ENCODE results near the gene ADD1. TPM values are rescaled to one million over a fixed set of nuclear protein-coding genes. Genes with fewer than 3 reads are reported as not detected.

ADD1 gene
- total and polyA plus RNA-seq, 2 of the 13 experiments (the other 11 are each of a cell fraction or from before 2014, with no cell fraction given) = 73.9 to 122 TPM

DNA sequence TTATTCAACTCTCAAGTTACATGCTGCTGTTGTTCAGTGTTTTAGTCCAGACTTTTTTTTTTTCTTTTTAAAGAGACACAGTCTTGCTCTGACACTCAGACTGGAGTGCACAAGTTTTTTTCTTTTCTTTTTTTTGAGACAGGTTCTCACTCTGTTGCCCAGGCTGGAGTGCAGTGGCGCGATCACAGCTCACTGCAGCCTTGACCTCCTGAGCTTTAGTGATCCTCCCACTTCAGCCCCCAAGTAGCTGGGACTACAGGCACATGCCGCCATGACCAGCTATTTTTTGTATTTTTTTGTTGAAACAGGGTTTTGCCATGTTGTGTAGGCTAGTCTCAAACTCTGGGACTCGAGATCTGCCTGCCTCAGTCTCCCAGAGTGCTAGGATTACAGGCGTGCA is 11.9 kb downstream of the ADD1 start (continued):
- TF ChIP-seq PAXIP1 (CRISPR knock-in tag; conservative IDR thresholded peaks at IDR 0.05) = 0 out of 2 replicates have a peak, but pooled peaks have one; percentile 38
- TF ChIP-seq, protein P1, sequence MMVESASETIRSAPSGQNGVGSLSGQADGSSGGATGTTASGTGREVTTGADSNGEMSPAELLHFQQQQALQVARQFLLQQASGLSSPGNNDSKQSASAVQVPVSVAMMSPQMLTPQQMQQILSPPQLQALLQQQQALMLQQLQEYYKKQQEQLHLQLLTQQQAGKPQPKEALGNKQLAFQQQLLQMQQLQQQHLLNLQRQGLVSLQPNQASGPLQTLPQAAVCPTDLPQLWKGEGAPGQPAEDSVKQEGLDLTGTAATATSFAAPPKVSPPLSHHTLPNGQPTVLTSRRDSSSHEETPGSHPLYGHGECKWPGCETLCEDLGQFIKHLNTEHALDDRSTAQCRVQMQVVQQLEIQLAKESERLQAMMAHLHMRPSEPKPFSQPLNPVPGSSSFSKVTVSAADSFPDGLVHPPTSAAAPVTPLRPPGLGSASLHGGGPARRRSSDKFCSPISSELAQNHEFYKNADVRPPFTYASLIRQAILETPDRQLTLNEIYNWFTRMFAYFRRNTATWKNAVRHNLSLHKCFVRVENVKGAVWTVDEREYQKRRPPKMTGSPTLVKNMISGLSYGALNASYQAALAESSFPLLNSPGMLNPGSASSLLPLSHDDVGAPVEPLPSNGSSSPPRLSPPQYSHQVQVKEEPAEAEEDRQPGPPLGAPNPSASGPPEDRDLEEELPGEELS (CRISPR knock-in tag; IDR thresholded peaks at IDR 0.05) = peak; percentile 39; the same call in 1 of the 2 replicates
- 0 out of 2 replicates have a peak, but pooled peaks have one; percentile 30 for TF ChIP-seq YEATS4 (CRISPR knock-in tag; IDR thresholded peaks at IDR 0.05; ENCODE audit: borderline replicate concordance)
- peak; percentile 46; the same call in 1 of the 2 replicates for TF ChIP-seq ZNF614 (CRISPR knock-in tag; IDR thresholded peaks at IDR 0.05; ENCODE audit: borderline replicate concordance)
- TF ChIP-seq, protein P2, sequence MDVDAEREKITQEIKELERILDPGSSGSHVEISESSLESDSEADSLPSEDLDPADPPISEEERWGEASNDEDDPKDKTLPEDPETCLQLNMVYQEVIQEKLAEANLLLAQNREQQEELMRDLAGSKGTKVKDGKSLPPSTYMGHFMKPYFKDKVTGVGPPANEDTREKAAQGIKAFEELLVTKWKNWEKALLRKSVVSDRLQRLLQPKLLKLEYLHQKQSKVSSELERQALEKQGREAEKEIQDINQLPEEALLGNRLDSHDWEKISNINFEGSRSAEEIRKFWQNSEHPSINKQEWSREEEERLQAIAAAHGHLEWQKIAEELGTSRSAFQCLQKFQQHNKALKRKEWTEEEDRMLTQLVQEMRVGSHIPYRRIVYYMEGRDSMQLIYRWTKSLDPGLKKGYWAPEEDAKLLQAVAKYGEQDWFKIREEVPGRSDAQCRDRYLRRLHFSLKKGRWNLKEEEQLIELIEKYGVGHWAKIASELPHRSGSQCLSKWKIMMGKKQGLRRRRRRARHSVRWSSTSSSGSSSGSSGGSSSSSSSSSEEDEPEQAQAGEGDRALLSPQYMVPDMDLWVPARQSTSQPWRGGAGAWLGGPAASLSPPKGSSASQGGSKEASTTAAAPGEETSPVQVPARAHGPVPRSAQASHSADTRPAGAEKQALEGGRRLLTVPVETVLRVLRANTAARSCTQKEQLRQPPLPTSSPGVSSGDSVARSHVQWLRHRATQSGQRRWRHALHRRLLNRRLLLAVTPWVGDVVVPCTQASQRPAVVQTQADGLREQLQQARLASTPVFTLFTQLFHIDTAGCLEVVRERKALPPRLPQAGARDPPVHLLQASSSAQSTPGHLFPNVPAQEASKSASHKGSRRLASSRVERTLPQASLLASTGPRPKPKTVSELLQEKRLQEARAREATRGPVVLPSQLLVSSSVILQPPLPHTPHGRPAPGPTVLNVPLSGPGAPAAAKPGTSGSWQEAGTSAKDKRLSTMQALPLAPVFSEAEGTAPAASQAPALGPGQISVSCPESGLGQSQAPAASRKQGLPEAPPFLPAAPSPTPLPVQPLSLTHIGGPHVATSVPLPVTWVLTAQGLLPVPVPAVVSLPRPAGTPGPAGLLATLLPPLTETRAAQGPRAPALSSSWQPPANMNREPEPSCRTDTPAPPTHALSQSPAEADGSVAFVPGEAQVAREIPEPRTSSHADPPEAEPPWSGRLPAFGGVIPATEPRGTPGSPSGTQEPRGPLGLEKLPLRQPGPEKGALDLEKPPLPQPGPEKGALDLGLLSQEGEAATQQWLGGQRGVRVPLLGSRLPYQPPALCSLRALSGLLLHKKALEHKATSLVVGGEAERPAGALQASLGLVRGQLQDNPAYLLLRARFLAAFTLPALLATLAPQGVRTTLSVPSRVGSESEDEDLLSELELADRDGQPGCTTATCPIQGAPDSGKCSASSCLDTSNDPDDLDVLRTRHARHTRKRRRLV (CRISPR knock-in tag; IDR thresholded peaks at IDR 0.05) = no peak
- no peak for TF ChIP-seq ZNF766 (CRISPR knock-in tag; IDR thresholded peaks at IDR 0.05; ENCODE audit: borderline replicate concordance)
- peak; percentile 52; the same call in 1 of the 2 replicates for TF ChIP-seq NR2F2 (IDR thresholded peaks at IDR 0.05; ENCODE audit: borderline replicate concordance, low read depth)
- TF ChIP-seq PAF1 (CRISPR knock-in tag; IDR thresholded peaks at IDR 0.05) = no peak
- no peak for TF ChIP-seq ZNF10 (CRISPR knock-in tag; IDR thresholded peaks at IDR 0.05; ENCODE audit: borderline replicate concordance, low read depth)
- peak; percentile 42; the same call in 1 of the 2 replicates for TF ChIP-seq MED1 (CRISPR knock-in tag; IDR thresholded peaks at IDR 0.05)
- peak; percentile 37; the same call in 1 of the 2 replicates for TF ChIP-seq ZNF770 (CRISPR knock-in tag; IDR thresholded peaks at IDR 0.05)
- TF ChIP-seq, protein P3, sequence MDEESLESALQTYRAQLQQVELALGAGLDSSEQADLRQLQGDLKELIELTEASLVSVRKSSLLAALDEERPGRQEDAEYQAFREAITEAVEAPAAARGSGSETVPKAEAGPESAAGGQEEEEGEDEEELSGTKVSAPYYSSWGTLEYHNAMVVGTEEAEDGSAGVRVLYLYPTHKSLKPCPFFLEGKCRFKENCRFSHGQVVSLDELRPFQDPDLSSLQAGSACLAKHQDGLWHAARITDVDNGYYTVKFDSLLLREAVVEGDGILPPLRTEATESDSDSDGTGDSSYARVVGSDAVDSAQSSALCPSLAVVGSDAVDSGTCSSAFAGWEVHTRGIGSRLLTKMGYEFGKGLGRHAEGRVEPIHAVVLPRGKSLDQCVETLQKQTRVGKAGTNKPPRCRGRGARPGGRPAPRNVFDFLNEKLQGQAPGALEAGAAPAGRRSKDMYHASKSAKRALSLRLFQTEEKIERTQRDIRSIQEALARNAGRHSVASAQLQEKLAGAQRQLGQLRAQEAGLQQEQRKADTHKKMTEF (CRISPR knock-in tag; IDR thresholded peaks at IDR 0.05) = 0 out of 2 replicates have a peak, but pooled peaks have one; percentile 35
- peak; percentile 50 for TF ChIP-seq SAP130 (CRISPR knock-in tag; IDR thresholded peaks at IDR 0.05; ENCODE audit: low read depth)
- TF ChIP-seq HNF4G (IDR thresholded peaks at IDR 0.05; ENCODE audit: borderline replicate concordance, low read depth, low read length) = peak; percentile 4; the same call in 1 of the 2 replicates
- TF ChIP-seq HNF4G (CRISPR knock-in tag; IDR thresholded peaks at IDR 0.05; ENCODE audit: borderline replicate concordance, low read depth) = no peak
